ENCODE data around the gene GNB1. TPM values are rescaled to one million over a fixed set of nuclear protein-coding genes. Genes with fewer than 3 reads are reported as not detected.

Gene GNB1
- total and polyA plus RNA-seq, 12 donors, result 64.9 to 228 (median 168) TPM

DNA sequence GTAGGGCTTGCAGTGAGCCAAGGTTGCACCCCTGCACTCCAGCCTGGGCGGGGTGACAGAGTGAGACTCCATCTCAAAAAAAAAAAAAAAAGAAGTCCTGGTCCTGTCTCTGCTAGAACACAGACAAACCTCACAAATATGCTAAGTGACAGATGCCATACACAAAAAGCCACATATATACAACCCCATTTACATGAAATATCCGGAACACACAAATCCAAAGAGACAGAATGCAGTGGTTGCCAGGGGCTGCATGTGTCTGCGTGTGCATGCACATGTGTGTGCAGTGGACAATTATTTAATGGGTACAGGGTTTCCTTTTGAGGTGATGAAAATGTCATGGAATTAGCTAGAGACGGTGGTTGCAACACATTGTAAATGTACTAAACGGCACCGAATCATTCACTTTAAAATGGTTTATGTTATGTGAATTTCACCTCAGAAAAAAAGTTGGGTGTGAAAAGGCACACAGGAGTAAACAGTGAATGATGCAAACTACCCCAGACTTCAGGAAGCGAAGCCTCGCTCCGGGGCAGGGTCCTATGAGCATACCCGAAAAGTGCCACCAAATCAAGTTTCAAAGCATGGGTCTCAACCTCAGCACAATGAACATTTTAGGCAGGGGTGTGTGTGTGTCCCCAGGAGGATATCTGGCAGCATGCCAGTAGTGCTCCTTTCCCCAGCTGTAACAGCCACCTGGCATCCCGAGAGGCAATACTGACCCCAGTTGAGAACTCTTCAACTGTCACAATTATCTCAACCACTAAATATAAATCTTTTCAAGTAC is 48.3 kb downstream of the GNB1 start:
- intact Hi-C loops (cut with DNase I), result loop anchor here in 1 of 10 donors (10.0 kb wide), 1 partner anchor 52 kb away; the partner anchor contains the start of gene GNB1
- Histone ChIP-seq H3K4me1 (peaks cover 2 to 90% (median 77%) of the 10 kb centered on the region in 9 donors), H3K9me3 (no peaks in the 10 kb centered on the region), H3K4me3 (no peak overlapping the region), H3K27me3 (no peaks in the 10 kb centered on the region), H3K36me3 (peaks cover 0 to 24% (median 0%) of the 10 kb centered on the region in 9 donors), H3K27ac (peak overlapping the region in 1 of 10 donors; percentile 26)
- ATAC-seq, result peak in 3 of 8 donors; percentile 31 to 43 (median 40)
- TF ChIP-seq, protein P1, sequence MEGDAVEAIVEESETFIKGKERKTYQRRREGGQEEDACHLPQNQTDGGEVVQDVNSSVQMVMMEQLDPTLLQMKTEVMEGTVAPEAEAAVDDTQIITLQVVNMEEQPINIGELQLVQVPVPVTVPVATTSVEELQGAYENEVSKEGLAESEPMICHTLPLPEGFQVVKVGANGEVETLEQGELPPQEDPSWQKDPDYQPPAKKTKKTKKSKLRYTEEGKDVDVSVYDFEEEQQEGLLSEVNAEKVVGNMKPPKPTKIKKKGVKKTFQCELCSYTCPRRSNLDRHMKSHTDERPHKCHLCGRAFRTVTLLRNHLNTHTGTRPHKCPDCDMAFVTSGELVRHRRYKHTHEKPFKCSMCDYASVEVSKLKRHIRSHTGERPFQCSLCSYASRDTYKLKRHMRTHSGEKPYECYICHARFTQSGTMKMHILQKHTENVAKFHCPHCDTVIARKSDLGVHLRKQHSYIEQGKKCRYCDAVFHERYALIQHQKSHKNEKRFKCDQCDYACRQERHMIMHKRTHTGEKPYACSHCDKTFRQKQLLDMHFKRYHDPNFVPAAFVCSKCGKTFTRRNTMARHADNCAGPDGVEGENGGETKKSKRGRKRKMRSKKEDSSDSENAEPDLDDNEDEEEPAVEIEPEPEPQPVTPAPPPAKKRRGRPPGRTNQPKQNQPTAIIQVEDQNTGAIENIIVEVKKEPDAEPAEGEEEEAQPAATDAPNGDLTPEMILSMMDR (IDR thresholded peaks at IDR 0.05), result no peak
- 64 to 76% methylated on average over 11 of the region's 11 CpGs for WGBS, 2 donors
- no peak for DNase-seq

DNA sequence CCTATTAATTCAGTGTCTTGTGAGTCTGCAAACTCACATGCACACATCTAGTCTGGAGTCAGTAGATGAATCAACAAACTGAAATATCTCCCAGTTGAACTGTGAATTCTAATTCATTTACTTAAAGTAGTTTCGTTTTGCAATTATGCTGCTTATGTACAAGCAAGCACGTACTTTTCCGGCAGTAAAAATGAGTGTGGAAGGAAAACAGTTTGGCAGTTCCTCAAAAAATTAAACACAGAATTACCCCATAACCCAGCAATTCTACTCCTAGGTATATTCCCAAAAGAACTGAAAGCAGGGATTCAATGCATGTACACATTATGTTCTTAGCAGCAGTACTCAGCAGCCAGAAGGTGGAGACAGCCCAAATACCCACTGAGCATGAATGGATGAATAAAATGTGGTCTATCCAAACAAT is 49.3 kb downstream of the GNB1 start:
- peaks cover 0 to 80% (median 67%) of the 10 kb centered on the region in 9 donors for H3K4me1 ChIP-seq
- peak overlapping the region in 3 of 10 donors; percentile 13 to 54 (median 41) for H3K27ac ChIP-seq
- no peak for DNase-seq

DNA sequence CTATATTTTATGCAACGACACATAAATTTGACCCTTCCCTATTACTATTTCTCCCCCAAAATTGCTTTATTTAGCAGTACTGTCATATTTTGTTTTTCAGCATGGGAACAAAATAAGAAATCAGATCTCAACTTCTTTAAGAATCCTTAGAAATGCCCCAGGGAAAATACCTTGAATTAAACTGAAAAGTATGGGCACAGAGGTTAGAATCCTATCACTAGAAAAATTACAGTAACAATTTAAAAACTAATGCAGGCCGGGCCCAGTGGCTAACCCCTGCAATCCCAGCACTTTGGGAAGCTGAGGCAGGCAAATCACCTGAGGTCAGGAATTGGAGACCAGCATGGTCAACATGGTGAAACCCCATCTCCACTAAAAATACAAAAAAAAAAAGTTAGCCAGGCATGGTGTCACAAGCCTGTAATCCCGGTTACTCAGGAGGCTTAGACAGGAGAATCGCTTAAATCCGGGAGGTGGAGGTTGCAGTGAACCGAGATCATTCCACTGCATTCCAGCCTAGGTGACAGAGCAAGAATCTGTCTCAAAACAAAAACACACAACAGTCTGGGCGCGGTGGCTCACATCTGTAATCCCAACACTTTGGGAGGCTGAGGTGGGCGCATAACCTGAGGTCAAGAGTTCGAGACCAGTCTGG is 51.4 kb downstream of the GNB1 start:
- TF ChIP-seq, protein P1 (IDR thresholded peaks at IDR 0.05), result no peak
- Histone ChIP-seq H3K9me3 (no peaks in the 10 kb centered on the region), H3K27ac (no peak overlapping the region), H3K4me3 (no peak overlapping the region), H3K4me1 (peaks cover 0 to 72% (median 53%) of the 10 kb centered on the region in 9 donors), H3K27me3 (no peaks in the 10 kb centered on the region), H3K36me3 (peaks cover 0 to 41% (median 0%) of the 10 kb centered on the region in 9 donors)
- ATAC-seq (no peak), DNase-seq (no peak)
- WGBS, 2 donors, result 89 to 94% methylated on average over 10 of the region's 10 CpGs
- intact Hi-C loops (cut with DNase I), result loop anchor here in 2 of 10 donors (10.0 kb wide), 1 partner anchor 45 kb away; no protein-coding TSS in a partner anchor

More for the DNA sequence above, 49.3 kb downstream of the GNB1 start:
- ATAC-seq, result peak in 3 of 8 donors; percentile 24 to 46 (median 40)
- Histone ChIP-seq H3K36me3 (peaks cover 0 to 28% (median 0%) of the 10 kb centered on the region in 9 donors), H3K27me3 (no peaks in the 10 kb centered on the region), H3K4me3 (peak overlapping the region in 2 of 10 donors; percentile 6 to 13), H3K9me3 (no peaks in the 10 kb centered on the region)
- intact Hi-C loops (cut with DNase I), result loop anchor here in 1 of 10 donors (10.0 kb wide), 1 partner anchor 53 kb away; the partner anchor contains the start of gene GNB1
- 34 to 58% methylated on average over 3 of the region's 3 CpGs for WGBS, 2 donors
- TF ChIP-seq, protein P1 (IDR thresholded peaks at IDR 0.05), result peak in 4 of 9 donors; percentile 6 to 29 (median 16)

DNA sequence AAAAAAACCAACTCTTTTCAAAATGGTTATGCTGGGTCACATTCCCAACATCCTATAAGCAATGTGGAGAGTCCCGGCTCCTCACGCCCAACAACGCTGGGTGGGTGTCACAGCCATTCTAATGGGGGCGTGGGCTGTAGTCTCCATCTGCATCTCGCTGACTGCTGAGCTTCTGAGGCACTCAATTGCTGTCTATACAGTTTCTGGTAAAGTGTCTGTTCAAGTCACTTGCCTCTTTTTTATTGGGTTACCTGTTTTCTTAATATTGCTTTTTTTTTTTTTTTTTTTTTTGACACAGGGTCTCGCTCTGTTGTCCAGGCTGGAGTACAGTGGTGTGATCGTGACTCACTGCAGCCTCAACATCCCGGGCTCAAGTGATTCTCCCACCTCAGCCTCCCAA is 54.8 kb downstream of the GNB1 start:
- H3K9me3 ChIP-seq, result no peaks in the 10 kb centered on the region
- no peak for ATAC-seq
- no peak overlapping the region for H3K27ac ChIP-seq
- no peak overlapping the region for H3K4me3 ChIP-seq
- DNase-seq, result no peak
- WGBS, 2 donors, result 96 to 98% methylated on average over 8 of the region's 8 CpGs
- H3K4me1 ChIP-seq, result peaks cover 11 to 62% (median 44%) of the 10 kb centered on the region in 9 donors
- intact Hi-C loops (cut with DNase I), result loop anchor here in 2 of 10 donors (10.0 kb wide), 1 partner anchor 49 kb away; no protein-coding TSS in a partner anchor
- peaks cover 0 to 72% (median 0%) of the 10 kb centered on the region in 9 donors for H3K36me3 ChIP-seq
- H3K27me3 ChIP-seq, result no peaks in the 10 kb centered on the region
- TF ChIP-seq, protein P1 (IDR thresholded peaks at IDR 0.05), result no peak

All from heart right ventricle (tissue), 16 donors.